Stimulated activated CD4-positive, alpha-beta T cell treated with anti-CD3 and anti-CD28 coated beads, TNF-alpha, amount 100 ng/mL, for 4 hours (primary cell): ENCODE data around the gene SHISAL2B.
"Not testable (repeated sequence)": the region's sequence is repeated elsewhere in the genome, so short reads cannot be mapped to it uniquely, and the experiment has no call there.

Source experiments
- DNase-seq, 3 experiments: peaks; one replicate each; pipeline ENCODE4 v3.0.0-alpha.2; 2020; ENCODE audit warnings: low read depth in 3 of 3

Gene SHISAL2B

GRCh38 chr5:64690417-64691151 lies at the start of gene SHISAL2B:
TSS of gene SHISAL2B (plus strand) at chr5:64690503. CDS start at chr5:64690624, 121 bp downstream.
- DNase-seq, result no peak

GRCh38 chr5:64644831-64645230 lies 45.5 kb upstream of the SHISAL2B start:
- no peak for DNase-seq

- no peak for DNase-seq
These were observed 44.1 kb upstream of the SHISAL2B start for GRCh38 chr5:64646169-64646568.

- DNase-seq, result no peak
These were observed 40.8 kb upstream of the SHISAL2B start for GRCh38 chr5:64649512-64649911.

- no peak for DNase-seq
These were observed 36.3 kb upstream of the SHISAL2B start for GRCh38 chr5:64653766-64654560.

GRCh38 chr5:64654561-64654938 lies 35.8 kb upstream of the SHISAL2B start:
- no peak for DNase-seq

GRCh38 chr5:64655596-64655995 lies 34.7 kb upstream of the SHISAL2B start:
- no peak for DNase-seq

- DNase-seq, result no peak
These were observed 31.0 kb upstream of the SHISAL2B start for GRCh38 chr5:64659289-64659688.

GRCh38 chr5:64663181-64663580 lies 27.1 kb upstream of the SHISAL2B start:
- DNase-seq, result not testable (repeated sequence)

- DNase-seq, result no peak
These were observed 25.1 kb upstream of the SHISAL2B start for GRCh38 chr5:64665243-64665642.

- no peak for DNase-seq
These were observed 24.2 kb upstream of the SHISAL2B start for GRCh38 chr5:64666078-64666477.

GRCh38 chr5:64667068-64667467 lies 23.2 kb upstream of the SHISAL2B start:
- DNase-seq, result no peak

GRCh38 chr5:64670277-64670676 lies 20.0 kb upstream of the SHISAL2B start:
- no peak for DNase-seq

GRCh38 chr5:64671678-64672077 lies 18.6 kb upstream of the SHISAL2B start:
- no peak for DNase-seq

GRCh38 chr5:64678374-64678773 lies 11.9 kb upstream of the SHISAL2B start:
- no peak for DNase-seq

GRCh38 chr5:64680289-64680688 lies 10.0 kb upstream of the SHISAL2B start:
- DNase-seq, result no peak

- DNase-seq, result no peak
These were observed 7.7 kb upstream of the SHISAL2B start for GRCh38 chr5:64682608-64683007.

GRCh38 chr5:64685866-64686265 lies 4.4 kb upstream of the SHISAL2B start:
- DNase-seq, result no peak

GRCh38 chr5:64688391-64688790 lies 1.9 kb upstream of the SHISAL2B start:
- DNase-seq, result no peak

GRCh38 chr5:64688965-64689364 lies 1.3 kb upstream of the SHISAL2B start:
- DNase-seq, result no peak

GRCh38 chr5:64690104-64690416 lies 243 bp upstream of the SHISAL2B start:
- no peak for DNase-seq

- DNase-seq, result no peak
These were observed 988 bp downstream of the SHISAL2B start for GRCh38 chr5:64691291-64691690.

- DNase-seq, result no peak
These were observed 3.3 kb downstream of the SHISAL2B start for GRCh38 chr5:64693636-64694035.
